Mesendoderm (in vitro differentiated cells): ENCODE measurements around the gene WDR83.

ENCODE experiments used
- DNase-seq: peaks from one replicate; pipeline ENCODE4 v3.0.0; 2013
- H2AK5ac ChIP-seq: 2 replicates; pipeline ENCODE4 v1.6.1; 2013; ENCODE audit warnings: low read length, inconsistent platforms
- H2BK120ac ChIP-seq: 2 replicates; pipeline ENCODE4 v1.6.1; 2013; ENCODE audit warnings: low read depth, mild to moderate bottlenecking, low read length, moderate library complexity, mixed read lengths
- H2BK15ac ChIP-seq: replicated peaks from 2 replicates; pipeline ENCODE4 v1.6.1; 2013; ENCODE audit warnings: low read depth, mild to moderate bottlenecking, moderate library complexity
- H2BK5ac ChIP-seq: 2 replicates; pipeline ENCODE4 v1.6.1; 2013; ENCODE audit warnings: low read length, inconsistent platforms
- H3K18ac ChIP-seq: 2 replicates; pipeline ENCODE4 v1.6.1; 2013; ENCODE audit warnings: mild to moderate bottlenecking, low read length, mixed read lengths
- H3K23ac ChIP-seq: one replicate; pipeline ENCODE4 v1.6.1; 2013; ENCODE audit warnings: low read length
- H3K27ac ChIP-seq: 2 replicates; pipeline ENCODE4 v1.5.1; 2013; ENCODE audit warnings: low read depth, mild to moderate bottlenecking, inconsistent platforms, low read length, moderate library complexity
- H3K27me3 ChIP-seq: 2 replicates; pipeline ENCODE4 v1.6.1; 2013; ENCODE audit warnings: low read length, control low read depth, mild to moderate bottlenecking, inconsistent platforms; ENCODE audit not compliant: insufficient read depth, poor library complexity
- H3K36me3 ChIP-seq: 2 replicates; pipeline ENCODE4 v1.6.1; 2013; ENCODE audit warnings: low read length, inconsistent platforms; ENCODE audit not compliant: control insufficient read depth, insufficient read depth
- H3K4ac ChIP-seq: one replicate; pipeline ENCODE4 v1.6.1; 2013; ENCODE audit warnings: low read depth, mild to moderate bottlenecking, low read length, moderate library complexity
- H3K4me1 ChIP-seq: 2 replicates; pipeline ENCODE4 v1.6.1; 2013; ENCODE audit warnings: low read depth, low read length, inconsistent platforms; ENCODE audit not compliant: control insufficient read depth
- H3K4me2 ChIP-seq: 2 replicates; pipeline ENCODE4 v1.6.1; 2013; ENCODE audit warnings: low read length
- H3K4me3 ChIP-seq: 2 replicates; pipeline ENCODE4 v1.5.1; 2013; ENCODE audit warnings: mild to moderate bottlenecking, low read length
- H3K56ac ChIP-seq: one replicate; pipeline ENCODE4 v1.6.1; 2013; ENCODE audit warnings: low read length
- H3K79me1 ChIP-seq: 2 replicates; pipeline ENCODE4 v1.6.1; 2013; ENCODE audit warnings: low read length, inconsistent platforms
- H3K79me2 ChIP-seq: 2 replicates; pipeline ENCODE4 v1.6.1; 2013; ENCODE audit warnings: mild to moderate bottlenecking, low read length; ENCODE audit not compliant: control insufficient read depth, insufficient read depth
- H3K9ac ChIP-seq: 2 replicates; pipeline ENCODE4 v1.6.1; 2013; ENCODE audit warnings: low read length, inconsistent platforms
- H4K5ac ChIP-seq: one replicate; pipeline ENCODE4 v1.6.1; 2013; ENCODE audit warnings: low read length
- H4K8ac ChIP-seq: one replicate; pipeline ENCODE4 v1.6.1; 2013; ENCODE audit warnings: low read depth, mild to moderate bottlenecking, control low read depth, low read length, moderate library complexity
- WGBS: extraction: QIAGEN DNeasy Blood & Tissue Kit; methylation state at CpG from one replicate; pipeline ENCODE4 v1.1.7; 2013; ENCODE audit warnings: low lambda C conversion rate, missing lambda C conversion rate; ENCODE audit not compliant: insufficient coverage; ENCODE audit errors: extremely low coverage; 5-methylcytosine and 5-hydroxymethylcytosine counted together

The WDR83 gene

GRCh38 chr19:12721656-12722565 lies 55.3 kb downstream of the WDR83 start:
- Histone ChIP-seq H4K8ac (no peak overlapping the region), H3K27ac (peak overlapping the region; percentile 95), H2AK5ac (peak overlapping the region; percentile 93), H4K5ac (no peak overlapping the region), H3K4me1 (no peaks in the 10 kb centered on the region), H3K4ac (peak overlapping the region; percentile 100), H3K4me3 (peak overlapping the region; percentile 92), H2BK5ac (no peak overlapping the region), H3K9ac (peak overlapping the region; percentile 99), H3K18ac (peak overlapping the region; percentile 98), H3K4me2 (peak overlapping the region; percentile 75), H3K56ac (peak overlapping the region; percentile 96), H3K23ac (peak overlapping the region; percentile 80), H3K79me1 (peaks cover 8% of the 10 kb centered on the region), H3K36me3 (peaks cover 6% of the 10 kb centered on the region), H3K27me3 (no peaks in the 10 kb centered on the region), H2BK15ac (no peak overlapping the region), H2BK120ac (peak overlapping the region; percentile 20), H3K79me2 (peaks cover 44% of the 10 kb centered on the region)
- WGBS = no CpG with 5 or more reads among the region's 65 CpGs
- peak; percentile 90 for DNase-seq

- Histone ChIP-seq H3K18ac (peak overlapping the region; percentile 52), H3K27ac (peak overlapping the region; percentile 33), H3K4me3 (peak overlapping the region; percentile 92), H2BK5ac (no peak overlapping the region), H2BK120ac (no peak overlapping the region), H3K79me2 (peaks cover 44% of the 10 kb centered on the region), H3K9ac (peak overlapping the region; percentile 99), H3K4me2 (peak overlapping the region; percentile 70), H3K4ac (peak overlapping the region; percentile 38), H3K27me3 (no peaks in the 10 kb centered on the region), H3K36me3 (peaks cover 6% of the 10 kb centered on the region), H3K56ac (peak overlapping the region; percentile 97), H4K8ac (peak overlapping the region; percentile 91), H3K4me1 (no peaks in the 10 kb centered on the region), H2AK5ac (peak overlapping the region; percentile 86), H3K23ac (no peak overlapping the region), H4K5ac (no peak overlapping the region), H3K79me1 (peaks cover 7% of the 10 kb centered on the region), H2BK15ac (no peak overlapping the region)
- peak; percentile 100 for DNase-seq
- WGBS = no CpG with 5 or more reads among the region's 32 CpGs
Measured at GRCh38 chr19:12722566-12723380, 56.2 kb downstream of the WDR83 start.

GRCh38 chr19:12723381-12723640 lies 56.7 kb downstream of the WDR83 start:
- peak overlapping the region; percentile 70 for H3K4me2 ChIP-seq
- peaks cover 7% of the 10 kb centered on the region for H3K79me1 ChIP-seq
- peak overlapping the region; percentile 80 for H3K4me3 ChIP-seq
- peak overlapping the region; percentile 49 for H3K4ac ChIP-seq
- peak overlapping the region; percentile 97 for H3K56ac ChIP-seq
- peak overlapping the region; percentile 52 for H3K18ac ChIP-seq
- no CpG with 5 or more reads among the region's 7 CpGs for WGBS
- no peak for DNase-seq
- peak overlapping the region; percentile 91 for H4K8ac ChIP-seq
- no peaks in the 10 kb centered on the region for H3K27me3 ChIP-seq
- H2BK5ac ChIP-seq = peak overlapping the region; percentile 1
- no peaks in the 10 kb centered on the region for H3K4me1 ChIP-seq
- H3K36me3 ChIP-seq = peaks cover 6% of the 10 kb centered on the region
- H3K9ac ChIP-seq = peak overlapping the region; percentile 97
- H2BK120ac ChIP-seq = no peak overlapping the region
- H2BK15ac ChIP-seq = no peak overlapping the region
- peak overlapping the region; percentile 1 for H3K23ac ChIP-seq
- no peak overlapping the region for H4K5ac ChIP-seq
- peak overlapping the region; percentile 3 for H2AK5ac ChIP-seq
- H3K79me2 ChIP-seq = peaks cover 44% of the 10 kb centered on the region
- peak overlapping the region; percentile 25 for H3K27ac ChIP-seq

GRCh38 chr19:12723641-12724426 lies 57.2 kb downstream of the WDR83 start, which contains the start of gene TNPO2:
TSS of gene TNPO2 (minus strand) at chr19:12723932. CDS start at chr19:12720977, 2,955 bp downstream.
- Histone ChIP-seq H3K4ac (peak within 1 kb of the TSS; percentile 49), H2BK120ac (no peak within 1 kb of the TSS), H3K23ac (peak within 1 kb of the TSS; percentile 1), H3K4me2 (peak within 1 kb of the TSS; percentile 86), H3K56ac (peak within 1 kb of the TSS; percentile 97), H4K5ac (peak within 1 kb of the TSS; percentile 34), H3K4me3 (peak within 1 kb of the TSS; percentile 80), H3K27me3 (no peaks in the 10 kb centered on the region), H2BK5ac (peak within 1 kb of the TSS; percentile 1), H2BK15ac (no peak within 1 kb of the TSS), H3K27ac (peak within 1 kb of the TSS; percentile 33), H3K4me1 (no peaks in the 10 kb centered on the region), H3K9ac (peak within 1 kb of the TSS; percentile 97), H3K79me2 (peaks cover 40% of the 10 kb centered on the region), H3K79me1 (peaks cover 5% of the 10 kb centered on the region), H3K36me3 (peaks cover 3% of the 10 kb centered on the region), H4K8ac (peak within 1 kb of the TSS; percentile 91), H3K18ac (peak within 1 kb of the TSS; percentile 52), H2AK5ac (peak within 1 kb of the TSS; percentile 86)
- DNase-seq = peak; percentile 91
- no CpG with 5 or more reads among the region's 28 CpGs for WGBS
